RWPE1 (cell line): Measurements from ENCODE around the gene HSD17B3.

ENCODE experiments used
- CTCF ChIA-PET: fragments of 350-600 bp; sonication (Branson Sonifier 250); formaldehyde crosslinking; extraction: SDS; loops from one replicate; lab custom pipeline; 2021; lab: Yijun Ruan, JAX
- POLR2A ChIA-PET: fragments of 400-600 bp; formaldehyde crosslinking; extraction: SDS; loops from one replicate; lab custom pipeline; 2020; ENCODE audit warnings: antibody characterized with exemption; ENCODE audit not compliant: low non-redundant PET; lab: Yijun Ruan, JAX
- DNase-seq: peaks from one replicate; pipeline ENCODE4 v3.0.0; 2012; ENCODE audit warnings: low spot score
- H3K27ac ChIP-seq: fragments of 450-650 bp; 2 replicates; pipeline ENCODE4 v1.5.1; 2017
- CTCF ChIP-seq: fragments of 450-650 bp; conservative IDR thresholded peaks from 2 replicates; pipeline ENCODE4 v1.5.1; 2017; ENCODE audit warnings: low read depth, mild to moderate bottlenecking

Gene HSD17B3

DNA sequence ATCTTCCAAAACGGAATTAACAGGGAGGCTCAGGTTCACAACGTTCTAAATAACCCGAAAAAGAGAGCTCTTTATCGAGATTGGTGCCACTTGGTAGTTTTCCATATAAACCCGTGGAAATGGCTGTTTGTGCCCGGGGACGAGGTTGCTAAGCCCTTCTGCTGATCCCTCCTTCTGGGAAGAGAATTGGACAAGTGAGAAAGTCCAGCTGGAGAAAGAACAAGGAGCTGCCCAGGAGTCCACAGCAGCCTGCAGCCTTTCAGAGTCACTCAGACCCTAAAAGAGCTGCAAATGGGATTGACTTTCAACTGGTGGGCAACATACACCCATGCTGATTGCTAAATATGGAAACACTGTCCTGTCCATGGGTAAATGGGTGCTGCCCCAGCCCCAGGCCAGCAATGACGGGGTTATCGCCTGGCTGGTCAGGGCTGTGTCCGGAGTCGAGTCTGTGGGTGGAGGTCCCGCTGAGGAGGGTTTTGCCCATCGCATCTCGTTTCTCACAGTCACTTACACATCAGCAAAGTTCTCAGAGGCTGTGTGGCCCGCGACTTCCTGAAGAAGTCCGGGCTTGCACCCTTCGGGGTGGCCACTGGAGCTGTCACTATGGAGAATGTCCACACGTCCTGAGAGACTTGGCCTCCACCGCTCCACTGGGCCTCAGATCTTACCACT lies 40.7 kb upstream of the HSD17B3 start:
- peak overlapping the region; percentile 14 for H3K27ac ChIP-seq
- TF ChIP-seq CTCF: no peak
- ChIA-PET POLR2A (no interaction called here), CTCF (interaction anchor here (0.6 to 0.9 kb wide), 3 partner anchors 9 to 16 kb away, joined by 3 read pairs; no protein-coding TSS in a partner anchor)
- no peak for DNase-seq

GRCh38 chr9:96340707-96341106 lies 38.7 kb upstream of the HSD17B3 start:
- POLR2A ChIA-PET: no interaction called here
- H3K27ac ChIP-seq: peak overlapping the region; percentile 78
- CTCF ChIA-PET: no interaction called here
- TF ChIP-seq CTCF: no peak
- no peak for DNase-seq

DNA sequence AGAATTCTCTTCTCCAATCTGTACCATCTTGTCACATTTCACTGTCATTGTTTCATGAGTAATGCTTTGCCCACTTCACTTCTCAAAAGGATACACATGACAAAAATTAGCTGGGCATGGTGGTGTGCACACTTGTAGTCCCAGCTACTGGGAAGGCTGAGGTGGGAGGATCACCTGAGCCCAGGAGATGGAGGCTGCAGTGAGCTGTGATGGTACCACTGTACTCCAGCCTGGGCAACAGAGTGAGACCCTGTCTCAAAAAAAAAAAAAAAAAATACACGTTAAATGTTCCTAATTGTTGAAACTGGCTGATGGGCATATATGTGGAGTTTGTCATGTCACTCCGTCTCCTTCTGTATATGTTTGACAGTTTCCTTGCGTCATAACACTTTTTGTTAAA lies 36.3 kb upstream of the HSD17B3 start:
- CTCF ChIA-PET: interaction anchor here (0.6 kb wide), 1 partner anchor 329 kb away, joined by 7 read pairs; no protein-coding TSS in a partner anchor
- no peak overlapping the region for H3K27ac ChIP-seq
- POLR2A ChIA-PET: no interaction called here
- TF ChIP-seq CTCF: no peak
- no peak for DNase-seq

- no peak for TF ChIP-seq CTCF
- H3K27ac ChIP-seq: no peak overlapping the region
- no peak for DNase-seq
- CTCF ChIA-PET: interaction anchor here (0.6 to 0.7 kb wide), 2 partner anchors 11 to 443 kb away, joined by 3 to 4 read pairs; no protein-coding TSS in a partner anchor
- POLR2A ChIA-PET: no interaction called here
These were observed 32.0 kb upstream of the HSD17B3 start for GRCh38 chr9:96333958-96334357.

GRCh38 chr9:96331236-96331947 lies 29.4 kb upstream of the HSD17B3 start:
- ChIA-PET CTCF (interaction anchor here (0.7 kb wide), 1 partner anchor 10 kb away, joined by 3 read pairs; no protein-coding TSS in a partner anchor), POLR2A (interaction anchor here (0.6 kb wide), 1 partner anchor 51 kb away, joined by 3 read pairs; no protein-coding TSS in a partner anchor)
- peak overlapping the region; percentile 36; the same call in 1 of the 2 replicates for H3K27ac ChIP-seq
- no peak for TF ChIP-seq CTCF
- peak; percentile 70 for DNase-seq

DNA sequence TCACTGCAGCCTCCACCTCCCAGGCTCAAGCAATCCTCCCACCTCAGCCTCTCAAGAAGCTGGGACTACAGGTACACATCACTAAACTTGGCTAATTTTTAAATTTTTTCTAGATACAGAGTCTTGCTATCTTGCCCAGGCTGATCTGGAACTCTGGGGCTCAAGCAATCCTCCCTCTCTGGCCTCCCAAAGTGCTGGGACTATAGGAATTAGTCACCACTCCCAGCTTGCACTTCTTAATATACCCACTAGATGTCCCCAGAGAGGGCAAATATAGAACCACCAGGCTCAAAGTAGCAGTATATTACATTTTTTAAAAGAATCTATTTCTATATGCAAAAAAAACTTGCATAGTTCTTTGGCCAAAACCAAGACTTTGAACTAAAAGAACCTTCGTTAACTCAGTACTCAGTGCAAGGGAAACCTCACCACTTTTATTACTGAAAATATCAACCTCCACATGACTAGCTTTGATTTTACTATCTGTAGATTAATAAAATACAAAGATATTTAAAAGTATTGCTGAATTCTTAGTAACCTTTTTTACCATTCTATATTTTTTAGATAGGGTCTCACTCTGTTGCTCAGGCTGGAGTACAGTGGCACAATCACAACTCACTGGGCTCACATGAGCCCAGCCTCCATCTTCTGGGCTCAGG lies 25.8 kb upstream of the HSD17B3 start:
- ChIA-PET POLR2A (interaction anchor here (0.5 kb wide), 1 partner anchor 47 kb away, joined by 7 read pairs; no protein-coding TSS in a partner anchor), CTCF (interaction anchor here (0.5 to 3.3 kb wide), 29 partner anchors 9 to 1659 kb away, joined by 3 to 16 read pairs (median 4); partner anchors contain the start of gene HSD17B3)
- peak; percentile 74 for DNase-seq
- no peak overlapping the region for H3K27ac ChIP-seq
- TF ChIP-seq CTCF: peak; percentile 99
